NCI-H128 (cell line): ENCODE results near the gene KCNQ1.

Experiments
- DNase-seq: peaks from one replicate; lab custom pipeline; 2025; ENCODE audit not compliant: unreplicated experiment; lab: John Stamatoyannopoulos, UW

Gene KCNQ1

DNA sequence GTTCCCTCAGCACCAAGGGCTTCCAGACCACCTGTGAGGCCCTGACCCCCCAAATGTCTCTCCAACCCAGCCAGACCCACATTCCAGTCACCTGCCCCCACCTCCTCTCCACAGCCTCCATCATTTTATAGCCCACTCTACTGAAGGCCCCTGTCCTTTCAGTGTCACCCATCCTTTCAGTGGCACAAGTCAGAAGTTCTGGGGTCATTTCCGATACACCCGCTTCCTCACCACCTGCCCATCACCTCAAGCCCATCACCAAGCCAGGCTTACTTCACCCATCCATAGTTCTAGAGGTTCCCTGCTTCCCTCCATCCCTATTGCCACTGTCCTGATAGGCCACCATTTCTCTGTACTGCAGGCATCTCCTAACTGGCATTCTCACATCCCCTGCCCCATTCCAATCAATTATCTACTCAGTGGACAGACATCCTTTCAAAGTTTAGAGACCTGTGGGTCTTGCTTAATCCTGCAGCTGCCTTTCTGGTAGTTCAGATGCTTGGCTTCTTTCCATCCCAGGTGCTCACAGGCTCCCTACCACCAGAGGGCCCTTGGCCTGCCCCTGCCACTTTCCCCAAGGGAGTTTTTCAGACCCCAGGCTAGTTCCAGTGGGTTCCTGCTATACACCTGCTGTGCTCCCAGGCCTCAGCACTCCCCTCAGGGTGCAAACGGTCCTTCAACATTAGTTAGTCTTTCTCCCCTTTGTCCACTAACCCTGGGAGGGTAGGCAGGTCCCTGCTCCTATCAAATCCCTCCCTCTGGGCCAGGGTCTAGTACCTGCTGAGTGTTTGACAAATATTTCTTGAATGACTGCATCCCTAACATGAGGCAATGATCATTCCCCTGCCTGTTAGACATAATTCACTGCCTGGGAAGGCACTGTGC is 247.4 kb downstream of the KCNQ1 start:
- no peak for DNase-seq

DNA sequence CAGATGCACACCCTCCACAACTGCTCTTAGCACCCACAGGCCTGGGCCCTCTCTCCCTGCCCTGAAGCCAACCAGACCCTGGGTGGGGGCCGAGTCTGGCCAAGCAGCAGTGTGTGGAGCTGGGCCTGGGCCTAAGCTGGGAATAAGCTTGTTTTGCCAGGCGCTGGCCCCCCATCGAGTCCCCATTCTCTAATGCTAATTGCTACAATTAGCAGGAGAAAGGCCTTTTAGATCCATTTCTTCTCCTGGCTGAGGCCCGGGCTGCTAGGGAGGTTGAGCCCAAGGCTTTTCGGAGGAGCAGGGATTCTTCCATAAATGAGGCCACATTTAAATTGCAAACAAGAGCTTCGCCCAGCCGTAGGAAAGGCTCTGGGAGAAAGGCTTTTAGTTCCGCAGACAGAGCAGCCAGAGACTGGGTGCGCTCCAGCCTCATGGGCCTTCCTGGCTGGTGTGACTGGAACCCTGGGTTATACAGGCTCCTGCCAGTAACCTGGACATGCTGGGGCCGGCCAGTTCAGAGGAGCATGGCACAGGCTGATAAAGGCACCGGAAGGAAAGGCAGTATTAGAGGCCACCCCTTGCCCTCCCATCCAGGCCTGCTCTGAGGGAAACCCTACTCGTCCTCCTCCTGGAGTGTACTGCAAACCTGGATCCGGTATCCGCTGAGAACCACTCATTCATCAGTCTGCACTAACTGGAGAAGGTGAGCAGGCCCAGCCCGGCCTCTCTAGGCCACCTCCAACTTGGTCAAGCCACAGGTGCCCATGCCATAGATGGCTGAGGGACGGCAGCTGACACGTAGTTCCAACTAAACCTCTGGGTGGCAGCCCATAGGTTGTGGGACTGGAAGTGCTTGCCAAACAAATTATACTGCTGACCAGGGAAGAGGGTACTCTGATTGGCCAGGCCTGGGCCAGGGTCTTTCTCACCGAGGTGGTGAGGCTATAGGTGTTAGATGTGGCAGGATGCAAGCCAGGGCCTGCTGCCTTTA is 248.8 kb downstream of the KCNQ1 start:
- DNase-seq: no peak

DNA sequence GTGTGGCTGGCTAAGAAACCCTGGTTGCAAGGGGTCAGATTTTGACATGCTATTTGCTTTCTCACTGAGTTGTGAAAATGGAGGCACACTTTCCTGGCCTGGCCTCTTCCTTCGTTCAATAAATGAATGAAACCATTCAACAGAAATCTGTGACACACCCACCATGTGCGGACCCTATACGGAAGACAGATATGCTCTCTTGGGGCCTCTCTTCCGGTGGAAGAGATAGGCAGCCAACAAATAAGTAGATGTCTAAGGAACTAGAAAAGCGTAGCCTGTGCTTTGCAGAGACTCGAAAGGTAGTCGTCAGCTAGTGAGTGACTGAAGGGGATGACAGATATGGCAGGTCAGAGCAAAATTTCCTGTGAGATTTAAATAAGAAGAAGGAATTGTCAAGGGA is 249.7 kb downstream of the KCNQ1 start:
- DNase-seq: no peak

DNA sequence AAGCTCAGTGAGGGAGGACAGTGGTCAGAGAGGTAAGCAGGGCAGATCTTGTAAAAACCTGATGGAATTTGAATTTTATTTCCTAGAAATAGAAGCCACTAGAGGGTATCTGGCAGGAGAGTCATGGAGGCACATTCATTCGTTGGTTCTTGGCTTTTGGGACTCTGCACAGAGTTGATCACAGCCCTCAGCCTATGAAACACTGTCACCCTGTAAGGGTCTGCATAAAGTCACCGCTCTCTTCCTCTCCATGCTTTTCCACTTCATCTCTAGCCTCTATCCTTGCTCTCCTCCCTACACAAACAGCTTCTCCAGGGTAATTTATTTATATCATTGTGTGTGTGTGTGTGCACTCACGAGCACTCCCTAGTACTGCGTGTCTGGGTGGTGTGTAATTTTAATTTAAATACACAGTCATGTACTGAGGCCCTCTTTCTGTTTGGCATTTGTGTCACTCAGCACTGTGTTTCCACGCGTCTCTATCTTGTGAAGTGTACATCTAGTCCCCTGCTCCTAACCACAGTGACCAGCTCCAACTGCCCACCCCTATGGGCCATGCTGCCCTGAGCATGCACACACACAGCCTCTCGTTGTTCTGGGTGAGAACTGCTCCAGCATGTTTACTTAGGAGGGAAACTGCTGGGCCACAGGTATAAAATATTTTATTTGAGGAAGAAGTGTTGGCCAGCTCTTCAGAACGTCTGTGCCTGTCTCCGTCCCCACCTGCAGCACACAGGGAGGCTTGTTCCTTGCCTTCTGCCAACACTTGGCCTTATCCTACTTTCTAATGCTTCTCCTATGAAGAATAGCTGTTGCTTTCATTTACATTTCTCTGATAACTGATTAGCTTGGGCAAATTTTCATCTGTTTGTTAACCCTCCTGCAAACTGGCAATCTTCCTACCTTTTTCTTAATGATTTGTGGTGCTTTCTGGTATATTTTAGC is 250.5 kb downstream of the KCNQ1 start:
- no peak for DNase-seq

DNA sequence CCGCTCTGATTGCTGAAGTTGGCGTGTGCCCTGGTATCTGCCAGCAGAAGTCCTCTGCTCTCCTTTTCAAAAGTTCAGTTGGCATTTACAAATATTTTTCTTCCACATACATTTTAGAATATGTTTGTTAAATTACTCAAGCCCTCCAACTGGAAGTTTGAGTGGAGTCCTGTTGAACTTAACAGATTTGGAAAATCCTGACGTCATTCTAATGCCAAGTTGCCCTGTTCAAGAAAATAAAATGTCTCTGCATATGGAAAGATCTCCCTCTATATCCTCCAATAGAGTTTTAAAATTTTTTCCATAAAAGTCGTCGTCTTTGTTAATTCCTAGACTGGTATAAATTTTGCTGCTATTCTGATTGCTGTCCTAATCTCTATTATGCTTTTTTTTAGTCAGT is 251.6 kb downstream of the KCNQ1 start:
- no peak for DNase-seq

DNA sequence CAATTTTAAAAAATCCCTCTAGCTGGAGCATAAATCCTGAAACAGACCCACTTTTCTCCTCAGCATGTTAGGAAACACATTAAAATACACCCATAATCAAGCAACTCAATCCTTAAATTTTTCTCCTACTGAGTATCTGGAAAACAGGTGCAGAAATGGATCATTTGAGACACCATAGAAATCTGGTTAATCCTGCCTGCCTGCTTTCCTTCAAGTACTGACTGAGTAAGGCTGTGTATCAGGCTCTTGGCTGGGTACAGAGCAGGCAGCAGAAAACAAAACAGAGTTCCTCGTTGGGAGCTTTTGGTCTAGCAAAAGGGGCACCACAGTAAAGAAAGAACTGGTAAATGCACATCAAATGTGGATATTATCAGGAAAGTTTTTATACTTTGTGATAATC is 253.1 kb downstream of the KCNQ1 start:
- DNase-seq: no peak

DNA sequence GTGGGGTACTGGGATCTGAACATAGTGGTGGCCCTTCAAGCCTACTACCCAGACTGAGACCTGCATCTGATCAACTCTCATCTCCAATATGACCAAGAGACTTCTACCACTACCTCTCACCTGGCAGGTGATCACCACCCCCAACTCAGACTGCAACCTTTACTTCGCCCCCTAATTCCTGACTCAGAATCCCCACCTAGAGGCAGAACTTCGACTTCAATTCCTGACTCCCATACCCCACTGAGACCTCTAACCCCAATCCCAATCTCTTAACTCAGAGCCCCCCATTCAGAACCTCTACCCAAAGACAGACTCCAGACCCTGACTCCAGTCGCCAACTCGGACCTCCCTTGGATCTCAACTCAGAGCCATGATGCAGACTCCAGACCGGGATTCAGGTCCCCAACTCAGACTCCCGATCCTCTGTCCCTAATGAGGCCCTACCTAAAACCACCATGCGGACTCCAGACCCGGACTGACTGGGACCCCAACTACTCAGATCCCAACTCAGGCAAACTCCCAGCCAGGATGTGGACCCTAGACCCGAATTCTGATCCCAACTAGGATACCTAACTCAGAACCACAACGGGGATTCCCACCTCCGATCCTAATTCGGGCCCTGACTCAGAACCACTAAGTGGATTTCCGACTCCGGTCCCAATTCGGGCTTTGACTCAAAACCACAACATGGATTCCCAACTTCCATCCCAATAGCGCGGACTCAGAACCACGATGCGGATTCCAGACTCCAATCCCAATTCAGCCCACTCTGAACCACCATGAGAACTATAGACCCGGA is 253.8 kb downstream of the KCNQ1 start:
- no peak for DNase-seq

DNA sequence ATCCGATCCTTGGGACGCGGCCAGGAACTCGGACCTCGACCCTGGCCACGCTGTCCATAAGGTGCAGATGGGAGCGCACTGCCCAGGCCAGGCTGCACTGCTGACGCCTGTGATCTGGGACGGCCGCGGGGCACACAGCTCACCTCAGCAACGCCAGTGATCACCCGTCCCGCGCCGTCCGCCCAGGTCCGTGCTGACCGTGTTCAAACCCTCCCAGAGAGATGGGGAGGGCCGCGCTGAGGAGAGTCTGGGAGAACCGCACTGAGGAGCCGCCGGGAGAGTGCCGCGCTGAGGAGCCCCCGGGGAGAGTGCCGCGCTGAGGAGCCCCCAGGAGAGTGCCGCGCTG is 254.3 kb downstream of the KCNQ1 start:
- DNase-seq: no peak

DNA sequence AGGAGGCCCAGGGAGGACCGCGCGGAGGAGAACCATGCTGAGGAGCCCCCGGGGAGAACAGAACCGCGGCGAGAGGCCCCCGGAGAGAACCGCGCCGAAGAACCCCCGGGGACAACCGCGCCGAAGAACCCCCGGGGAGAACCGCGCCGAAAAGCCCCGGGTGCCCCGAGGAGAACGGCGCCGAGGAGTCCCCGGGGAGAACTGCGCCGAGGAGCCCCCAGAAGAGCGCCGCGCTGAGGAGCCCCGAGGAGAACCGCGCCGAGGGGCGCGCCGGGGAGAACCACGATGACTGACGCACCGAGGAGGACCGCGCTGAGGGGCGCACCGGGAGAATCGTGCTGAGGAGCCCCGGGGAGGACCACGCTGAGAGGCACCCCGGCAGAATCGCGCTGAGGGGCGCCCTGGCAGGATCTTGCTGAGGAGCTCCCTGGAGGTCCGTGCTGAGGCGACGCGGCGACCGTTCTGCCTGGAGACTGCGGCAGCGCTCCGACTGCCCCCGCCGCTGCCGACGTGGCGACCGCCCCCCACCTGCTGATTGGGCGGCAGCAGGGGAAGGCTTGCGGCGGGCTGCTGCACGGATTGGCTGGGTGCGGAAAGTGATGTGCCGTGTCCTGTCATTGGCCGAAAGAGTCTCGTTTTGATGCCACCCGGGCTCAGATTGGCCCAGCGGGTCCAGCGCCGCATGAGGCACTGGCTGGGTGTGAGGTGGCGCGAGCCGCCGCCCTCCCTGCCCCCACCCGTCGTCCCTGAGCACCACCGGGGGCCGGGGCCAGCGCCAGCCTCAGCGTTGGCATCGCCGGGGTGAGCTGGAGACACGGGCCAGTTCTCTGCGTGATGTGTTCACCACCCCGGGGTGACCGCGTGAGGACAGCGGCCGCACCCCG is 255.0 kb downstream of the KCNQ1 start, which contains the start of gene KCNQ1OT1:
TSS of gene KCNQ1OT1 (minus strand) at position 464 of the 884 bp plus-strand sequence.
- peak; percentile 93 for DNase-seq

DNA sequence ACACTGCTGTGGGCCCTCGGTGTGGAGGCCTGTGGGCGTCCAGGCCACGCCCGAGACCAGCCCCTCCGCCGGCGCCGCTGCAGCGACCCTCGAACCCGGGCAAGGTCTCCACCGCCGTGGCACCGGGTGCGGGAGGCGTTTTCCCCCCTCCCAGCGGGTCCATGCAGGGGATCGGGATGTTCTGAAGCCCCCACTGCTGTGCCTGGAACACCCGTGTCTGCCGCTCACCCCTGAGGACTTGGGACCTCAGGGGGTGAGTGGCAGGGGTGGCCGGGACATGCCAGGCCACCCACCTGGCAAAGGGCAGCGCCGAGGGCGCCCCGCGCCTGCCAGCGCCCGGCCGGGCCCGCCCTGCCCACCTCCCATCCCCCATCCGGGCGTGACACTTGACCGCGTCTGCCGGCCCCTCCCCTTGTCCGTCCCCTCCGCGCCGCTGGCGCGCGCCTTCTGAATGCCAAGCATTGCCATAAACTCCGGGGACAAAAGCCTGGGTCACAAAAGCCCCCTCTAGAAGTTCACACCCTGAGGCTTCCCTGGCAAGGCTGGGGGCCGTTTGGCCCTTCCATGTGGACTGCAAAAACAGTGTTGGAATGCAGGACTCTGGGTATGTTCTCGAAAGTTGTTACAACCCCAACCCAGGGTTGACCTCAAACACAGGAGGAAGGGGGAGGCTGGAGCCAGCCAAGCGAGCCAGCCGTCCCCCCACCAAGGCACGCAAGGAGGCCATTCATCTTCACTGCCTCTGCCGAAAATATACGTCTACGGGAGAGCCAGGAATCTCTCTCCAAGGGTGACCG is 255.8 kb downstream of the KCNQ1 start:
- DNase-seq: peak; percentile 11

DNA sequence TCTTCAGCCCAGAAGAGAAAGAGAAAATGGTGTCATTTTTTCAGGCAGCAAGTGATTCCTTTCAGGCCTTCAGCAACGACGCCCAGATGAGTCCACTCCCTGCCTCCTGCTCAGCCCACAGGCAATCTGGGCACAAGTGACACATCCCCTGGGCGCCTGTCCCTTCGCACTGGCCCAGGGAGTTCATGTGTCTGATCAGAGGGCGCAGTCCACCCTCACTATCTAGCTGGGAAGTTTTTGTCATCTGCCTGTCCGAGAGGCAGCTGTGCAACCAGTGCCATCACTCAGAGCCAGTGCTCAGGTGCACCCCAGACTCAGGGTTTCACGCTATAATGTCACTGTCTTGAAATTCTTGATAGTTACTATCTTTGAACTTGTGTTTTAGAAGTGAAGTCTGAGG is 256.4 kb downstream of the KCNQ1 start:
- DNase-seq: no peak

DNA sequence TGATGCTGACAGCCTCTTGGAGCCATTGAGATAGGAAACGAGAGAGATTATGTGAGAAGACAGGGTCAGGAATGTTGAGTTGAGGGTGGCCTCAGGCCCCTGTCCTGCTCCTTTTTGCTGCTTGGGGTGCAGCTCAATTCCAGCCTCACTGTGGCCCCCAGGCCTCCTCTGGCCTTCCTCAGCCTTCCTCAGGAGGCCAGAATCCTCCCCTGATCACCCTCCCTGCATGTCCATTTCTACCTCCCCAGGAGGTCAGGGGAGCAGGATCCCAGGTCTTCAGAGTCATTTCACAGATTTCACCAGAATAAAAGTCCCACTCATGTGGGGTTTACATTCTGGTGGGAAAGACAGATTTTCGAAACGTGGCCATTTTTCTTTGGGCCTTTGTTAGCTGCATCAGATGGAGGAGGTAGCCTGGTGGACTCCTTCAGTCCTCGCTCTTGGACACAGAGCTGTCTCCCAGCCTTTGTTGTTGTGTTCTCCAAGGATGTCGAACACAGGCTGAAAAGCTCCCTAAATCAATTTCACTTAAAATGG is 257.2 kb downstream of the KCNQ1 start:
- no peak for DNase-seq

DNA sequence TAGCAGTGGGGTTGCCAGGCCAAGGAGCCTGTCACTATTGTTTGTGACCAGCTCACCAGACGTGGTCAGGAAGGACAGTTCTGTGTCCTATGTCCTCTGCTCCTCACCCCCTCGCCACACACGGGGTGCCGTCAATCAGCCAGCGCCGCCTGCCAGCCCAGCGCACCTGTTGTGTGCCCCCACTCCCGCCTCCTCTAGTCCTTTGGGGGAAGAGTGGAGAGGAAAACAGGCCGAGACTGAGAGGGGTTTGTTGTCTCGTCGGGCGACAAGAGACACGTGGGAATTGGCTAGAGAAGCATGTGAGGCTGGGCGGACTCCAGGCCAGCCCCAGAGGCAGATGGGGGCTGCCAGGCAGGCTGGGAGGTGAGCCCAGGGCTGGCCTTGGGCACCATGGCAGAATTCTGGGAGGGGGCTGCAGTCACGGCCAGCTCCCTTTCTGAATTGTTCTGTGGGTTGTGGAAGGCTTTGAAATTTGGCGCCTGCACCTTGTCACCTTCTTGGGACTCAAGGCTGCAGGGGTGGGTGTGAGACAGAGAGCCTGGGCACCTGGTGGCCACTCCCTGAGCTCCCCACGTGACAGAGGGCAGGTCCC is 258.1 kb downstream of the KCNQ1 start:
- DNase-seq: no peak

DNA sequence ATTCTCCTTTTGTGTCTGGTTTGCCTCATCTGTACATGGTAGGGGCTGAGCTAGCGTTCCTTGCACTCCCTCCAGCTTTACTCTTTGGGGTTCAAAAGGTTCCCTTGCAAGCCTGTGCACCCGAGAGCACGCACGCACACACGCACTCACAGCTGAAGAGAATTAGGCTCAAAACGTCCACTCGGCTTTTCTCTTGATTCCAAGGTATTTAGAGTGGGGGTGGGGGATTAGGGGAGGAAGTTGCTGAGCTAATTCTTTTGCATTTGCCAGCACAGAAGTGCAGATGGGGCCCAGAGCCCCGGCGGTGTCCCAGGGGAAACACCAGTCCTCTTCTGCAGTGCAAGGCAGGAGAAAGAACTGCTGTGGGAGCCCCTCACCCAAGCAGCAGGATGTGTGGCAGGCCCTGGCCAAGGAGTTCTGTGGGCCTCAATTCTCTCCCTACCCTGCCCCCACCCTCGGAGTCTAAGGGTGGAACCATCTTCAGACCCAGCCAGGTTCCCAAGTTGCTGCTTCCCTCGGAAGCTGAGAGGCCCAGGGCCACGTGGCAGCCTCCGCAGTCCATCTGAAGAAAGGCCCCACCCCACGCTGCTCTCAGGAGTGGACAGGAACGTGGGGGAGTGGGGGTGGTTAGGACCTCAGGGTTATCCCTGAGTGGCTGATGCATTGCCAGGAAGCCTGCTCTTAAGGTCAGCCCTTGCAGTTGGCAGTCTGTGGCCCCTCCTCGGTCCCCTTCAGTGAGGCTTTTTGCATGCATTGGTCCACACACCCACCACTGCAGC is 258.7 kb downstream of the KCNQ1 start:
- DNase-seq: no peak

DNA sequence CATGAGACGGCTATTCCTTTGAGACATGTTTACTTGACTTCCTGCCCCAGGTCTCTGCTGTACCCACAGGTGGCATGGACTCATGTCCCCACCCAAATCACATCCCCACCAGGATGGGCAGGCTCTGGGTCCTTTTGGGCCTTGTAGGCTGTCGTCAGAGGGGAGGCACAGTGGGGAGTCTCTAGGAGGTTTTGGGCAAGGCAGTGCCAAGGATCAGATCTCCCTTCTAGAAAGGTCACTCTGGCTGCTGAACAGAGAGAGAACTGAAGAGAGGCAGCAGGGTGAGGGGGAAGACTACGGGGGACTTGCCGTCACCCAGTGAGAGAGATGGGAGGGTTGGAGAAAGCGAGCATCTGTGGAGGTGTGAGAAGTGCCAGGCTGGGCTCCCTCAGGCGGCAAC is 259.5 kb downstream of the KCNQ1 start:
- DNase-seq: no peak

DNA sequence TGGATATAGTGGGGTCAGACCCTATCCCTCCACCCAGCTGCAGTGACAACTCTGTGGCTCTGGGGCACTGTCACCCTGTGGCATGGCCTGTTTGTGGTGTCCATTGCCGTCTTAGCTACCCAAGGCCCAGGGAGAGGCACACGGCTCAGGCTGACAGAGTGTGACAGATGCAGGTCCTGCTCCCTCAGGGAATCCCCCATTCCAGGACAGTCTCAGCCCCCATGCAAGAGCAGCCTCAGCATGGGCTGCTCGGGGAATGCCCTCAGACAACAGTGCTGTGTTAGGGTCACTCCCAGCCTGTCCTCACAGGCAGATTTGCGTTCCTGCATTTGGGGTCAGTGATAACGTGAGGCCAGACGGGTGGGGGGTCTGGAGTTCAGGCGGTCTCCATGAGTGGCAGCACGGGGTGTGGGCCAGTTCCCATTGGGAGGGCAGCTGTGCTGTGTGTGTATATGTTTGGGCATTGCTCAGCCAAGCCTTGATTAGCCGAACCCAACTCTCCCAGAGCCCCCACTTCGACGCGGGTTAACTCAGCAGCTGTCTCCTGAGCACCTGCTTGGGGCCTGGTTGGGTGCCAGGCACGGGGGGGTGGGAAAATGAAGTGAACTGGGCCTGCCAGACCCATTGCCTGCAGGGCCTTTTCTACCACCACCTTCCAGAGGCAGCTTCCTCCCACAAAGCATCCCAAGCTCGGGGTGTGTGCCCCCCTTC is 260.2 kb downstream of the KCNQ1 start:
- no peak for DNase-seq
